C4-2B (cell line): ENCODE data around the gene SYT2.

ENCODE experiments used
- ZFX ChIP-seq: fragments of 450-650 bp; IDR thresholded peaks from 2 replicates; pipeline ENCODE4 v1.6.1; 2017
- TF ChIP-seq, protein P1 (sequence below): fragments of 450-650 bp; conservative IDR thresholded peaks from 2 replicates; pipeline ENCODE4 v1.5.1; 2017; ENCODE audit warnings: mild to moderate bottlenecking

DNA sequence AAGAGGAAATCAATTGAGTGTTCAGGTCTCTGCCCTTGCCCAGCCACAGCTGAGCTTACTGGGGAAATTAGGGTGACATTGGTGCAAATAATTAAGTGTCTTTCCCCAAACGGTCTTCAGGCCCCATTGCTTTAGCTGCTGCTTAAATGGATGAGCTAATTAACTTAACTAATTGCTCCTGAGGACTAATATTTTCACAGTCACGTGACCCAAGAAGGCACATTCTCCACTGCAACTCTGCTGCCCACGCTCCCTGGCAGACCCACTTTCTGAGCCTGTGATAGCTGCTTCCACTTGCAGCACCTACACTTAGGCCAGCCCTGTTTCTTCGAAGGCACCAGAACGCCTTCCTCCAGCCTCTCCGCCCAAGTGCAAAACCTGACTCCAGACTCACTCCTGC, 56.2 kb downstream of the SYT2 start:
- TF ChIP-seq, protein P1, sequence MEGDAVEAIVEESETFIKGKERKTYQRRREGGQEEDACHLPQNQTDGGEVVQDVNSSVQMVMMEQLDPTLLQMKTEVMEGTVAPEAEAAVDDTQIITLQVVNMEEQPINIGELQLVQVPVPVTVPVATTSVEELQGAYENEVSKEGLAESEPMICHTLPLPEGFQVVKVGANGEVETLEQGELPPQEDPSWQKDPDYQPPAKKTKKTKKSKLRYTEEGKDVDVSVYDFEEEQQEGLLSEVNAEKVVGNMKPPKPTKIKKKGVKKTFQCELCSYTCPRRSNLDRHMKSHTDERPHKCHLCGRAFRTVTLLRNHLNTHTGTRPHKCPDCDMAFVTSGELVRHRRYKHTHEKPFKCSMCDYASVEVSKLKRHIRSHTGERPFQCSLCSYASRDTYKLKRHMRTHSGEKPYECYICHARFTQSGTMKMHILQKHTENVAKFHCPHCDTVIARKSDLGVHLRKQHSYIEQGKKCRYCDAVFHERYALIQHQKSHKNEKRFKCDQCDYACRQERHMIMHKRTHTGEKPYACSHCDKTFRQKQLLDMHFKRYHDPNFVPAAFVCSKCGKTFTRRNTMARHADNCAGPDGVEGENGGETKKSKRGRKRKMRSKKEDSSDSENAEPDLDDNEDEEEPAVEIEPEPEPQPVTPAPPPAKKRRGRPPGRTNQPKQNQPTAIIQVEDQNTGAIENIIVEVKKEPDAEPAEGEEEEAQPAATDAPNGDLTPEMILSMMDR, result no peak
- TF ChIP-seq ZFX, result no peak
